ENCODE results near the gene WDR87.

GRCh38 chr19:37943480-37943879 lies 37.1 kb upstream of the WDR87 start:
- no peak for TF ChIP-seq CTCF (IDR thresholded peaks at IDR 0.05 in 8 of 11, conservative IDR thresholded peaks at IDR 0.05 in 3 of 11)
- TF ChIP-seq POLR2AphosphoS5 (IDR thresholded peaks at IDR 0.05), result no peak

Data from spleen (tissue), 7 donors.